ENCODE measurements around the gene WASHC2A.

DNA sequence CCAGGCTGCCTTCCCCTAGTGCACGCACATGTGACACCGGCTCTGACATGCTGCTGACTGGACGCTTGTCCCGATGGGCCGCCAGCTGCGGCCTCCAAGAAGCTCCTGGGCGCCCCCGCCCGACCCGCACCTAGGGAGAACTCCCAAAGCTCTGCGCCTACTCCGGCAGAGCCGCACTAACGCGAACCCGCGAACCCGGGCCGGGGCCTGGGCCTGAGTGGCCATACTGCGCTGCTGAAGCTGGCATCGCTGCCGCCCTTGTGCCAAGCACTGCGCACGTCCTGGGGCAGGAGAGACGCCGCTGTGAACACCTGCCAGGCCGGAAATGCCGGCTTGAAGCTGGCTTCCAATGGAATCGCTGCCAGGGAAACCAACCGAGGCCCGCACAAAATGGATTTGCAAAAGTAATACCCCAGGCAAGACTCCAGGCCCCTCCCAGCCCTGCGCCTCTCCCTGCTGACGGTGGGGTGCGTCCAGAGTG, 85.1 kb downstream of the WASHC2A start:
- TF ChIP-seq, protein P1, sequence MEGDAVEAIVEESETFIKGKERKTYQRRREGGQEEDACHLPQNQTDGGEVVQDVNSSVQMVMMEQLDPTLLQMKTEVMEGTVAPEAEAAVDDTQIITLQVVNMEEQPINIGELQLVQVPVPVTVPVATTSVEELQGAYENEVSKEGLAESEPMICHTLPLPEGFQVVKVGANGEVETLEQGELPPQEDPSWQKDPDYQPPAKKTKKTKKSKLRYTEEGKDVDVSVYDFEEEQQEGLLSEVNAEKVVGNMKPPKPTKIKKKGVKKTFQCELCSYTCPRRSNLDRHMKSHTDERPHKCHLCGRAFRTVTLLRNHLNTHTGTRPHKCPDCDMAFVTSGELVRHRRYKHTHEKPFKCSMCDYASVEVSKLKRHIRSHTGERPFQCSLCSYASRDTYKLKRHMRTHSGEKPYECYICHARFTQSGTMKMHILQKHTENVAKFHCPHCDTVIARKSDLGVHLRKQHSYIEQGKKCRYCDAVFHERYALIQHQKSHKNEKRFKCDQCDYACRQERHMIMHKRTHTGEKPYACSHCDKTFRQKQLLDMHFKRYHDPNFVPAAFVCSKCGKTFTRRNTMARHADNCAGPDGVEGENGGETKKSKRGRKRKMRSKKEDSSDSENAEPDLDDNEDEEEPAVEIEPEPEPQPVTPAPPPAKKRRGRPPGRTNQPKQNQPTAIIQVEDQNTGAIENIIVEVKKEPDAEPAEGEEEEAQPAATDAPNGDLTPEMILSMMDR (conservative IDR thresholded peaks at IDR 0.05; ENCODE audit: low read length) = no peak
- TF ChIP-seq EZH2phosphoT487 (IDR thresholded peaks at IDR 0.05; ENCODE audit: borderline replicate concordance, low read depth, low read length) = no peak
